H1 (cell line): ENCODE results near the gene NUDT3. TPM values are rescaled to one million over a fixed set of nuclear protein-coding genes. Genes with fewer than 3 reads are reported as not detected.

ENCODE experiments used
- ATF2 ChIP-seq: IDR thresholded peaks from 2 replicates; pipeline ENCODE4 v1.6.1; 2012; ENCODE audit warnings: low read length, inconsistent platforms
- BACH1 ChIP-seq: IDR thresholded peaks from 2 replicates; pipeline ENCODE4 v1.6.1; 2012; ENCODE audit warnings: low read length, improper control_type of control experiment
- BCL11A ChIP-seq, 2 experiments: IDR thresholded peaks; one replicate each; pipeline ENCODE4 v1.6.1; 2011; ENCODE audit warnings: low read depth in 2 of 2, low read length in 2 of 2, mild to moderate bottlenecking in 2 of 2
- BRCA1 ChIP-seq: IDR thresholded peaks from 2 replicates; pipeline ENCODE4 v1.6.1; 2012; ENCODE audit warnings: low read depth, low read length, improper control_type of control experiment
- CREB1 ChIP-seq: IDR thresholded peaks from 2 replicates; pipeline ENCODE4 v1.6.1; 2012; ENCODE audit warnings: inconsistent platforms
- CTBP2 ChIP-seq: IDR thresholded peaks from 2 replicates; pipeline ENCODE4 v1.7.0; 2011; ENCODE audit warnings: borderline replicate concordance, mild to moderate bottlenecking, moderate library complexity, mixed read lengths, low read length; ENCODE audit not compliant: insufficient read depth, insufficient read length
- E2F6 ChIP-seq: IDR thresholded peaks from 2 replicates; pipeline ENCODE4 v1.6.1; 2012; ENCODE audit warnings: inconsistent platforms
- EGR1 ChIP-seq: IDR thresholded peaks from 2 replicates; pipeline ENCODE4 v1.6.1; 2011; ENCODE audit warnings: low read depth, low read length, borderline replicate concordance
- EP300 ChIP-seq, 2 experiments: IDR thresholded peaks; 1 replicate in 1 of 2; 2 replicates in 1 of 2; pipeline ENCODE4 v1.6.1; 2011 to 2012; ENCODE audit warnings: low read depth in 2 of 2, low read length in 2 of 2, mild to moderate bottlenecking in 2 of 2, borderline replicate concordance in 1 of 2, inconsistent platforms in 1 of 2, moderate library complexity in 1 of 2
- FOSL1 ChIP-seq: IDR thresholded peaks from 2 replicates; pipeline ENCODE4 v1.6.1; 2011; ENCODE audit warnings: mild to moderate bottlenecking, low read depth, low read length, moderate library complexity; ENCODE audit not compliant: insufficient read depth
- GABPA ChIP-seq: IDR thresholded peaks from 2 replicates; pipeline ENCODE4 v1.6.1; 2011; ENCODE audit warnings: mild to moderate bottlenecking, low read length, moderate library complexity, borderline replicate concordance; ENCODE audit not compliant: insufficient read depth
- GTF2F1 ChIP-seq: IDR thresholded peaks from 2 replicates; pipeline ENCODE4 v1.6.1; 2012; ENCODE audit warnings: low read depth, low read length, improper control_type of control experiment, borderline replicate concordance
- HDAC6 ChIP-seq: IDR thresholded peaks from one replicate; pipeline ENCODE4 v1.7.1; 2012; ENCODE audit warnings: low read depth, mild to moderate bottlenecking, inconsistent platforms, low read length, moderate library complexity
- JUN ChIP-seq: IDR thresholded peaks from 2 replicates; pipeline ENCODE4 v1.6.1; 2011; ENCODE audit warnings: low read depth, mild to moderate bottlenecking, improper control_type of control experiment, low read length
- KDM5A ChIP-seq: fragments of 200-600 bp; IDR thresholded peaks from 2 replicates; pipeline ENCODE4 v1.7.1; 2012; ENCODE audit warnings: mild to moderate bottlenecking, low read length, inconsistent platforms, mixed read lengths
- PHF8 ChIP-seq: fragments of 200-600 bp; sonication (generic); conservative IDR thresholded peaks from 2 replicates; pipeline ENCODE4 v1.7.1; 2012; ENCODE audit warnings: low read depth, mild to moderate bottlenecking, inconsistent platforms, low read length, moderate library complexity
- POU5F1 ChIP-seq: IDR thresholded peaks from 2 replicates; pipeline ENCODE4 v1.6.1; 2011; ENCODE audit warnings: low read depth, mild to moderate bottlenecking, low read length, moderate library complexity
- RXRA ChIP-seq: IDR thresholded peaks from 2 replicates; pipeline ENCODE4 v1.6.1; 2011; ENCODE audit warnings: low read depth, mild to moderate bottlenecking, low read length, moderate library complexity; ENCODE audit not compliant: insufficient read depth
- SAP30 ChIP-seq: fragments of 300-600 bp; sonication (generic); IDR thresholded peaks from 2 replicates; pipeline ENCODE4 v1.7.1; 2012; ENCODE audit warnings: low read length, moderate library complexity, mild to moderate bottlenecking, inconsistent platforms; ENCODE audit not compliant: insufficient read depth, insufficient replicate concordance
- SIX5 ChIP-seq: IDR thresholded peaks from 2 replicates; pipeline ENCODE4 v1.6.1; 2011; ENCODE audit warnings: mild to moderate bottlenecking, low read depth, low read length
- SUZ12 ChIP-seq: fragments of 200-600 bp; sonication (generic); IDR thresholded peaks from 2 replicates; pipeline ENCODE4 v1.6.1; 2012; ENCODE audit warnings: mild to moderate bottlenecking, inconsistent platforms, low read length, moderate library complexity, mixed read lengths
- TEAD4 ChIP-seq: IDR thresholded peaks from 2 replicates; pipeline ENCODE4 v1.6.1; 2012; ENCODE audit warnings: low read depth, low read length, inconsistent platforms, mixed read lengths
- YY1 ChIP-seq: IDR thresholded peaks from 2 replicates; pipeline ENCODE4 v1.6.1; 2011; ENCODE audit warnings: low read depth, mild to moderate bottlenecking, low read length
- polyA plus RNA-seq, 7 experiments: library from polyadenylated mRNA; depleted of rRNA in 3 of 7; stranded (reverse) in 5 of 7; unstranded in 2 of 7; fragments of >200 nt in 5 of 7; fragments of 200-250 nt in 2 of 7; gene quantifications; 1 replicate in 5 of 7; 2 replicates in 1 of 7; 4 replicates in 1 of 7; pipeline versions ENCODE4 v1.2.1 to v1.2.3, GENCODE V29; 2011 to 2013; ENCODE audit warnings: missing spikeins in 2 of 7, mixed read lengths in 2 of 7
- total RNA-seq: library from RNA; stranded (reverse); fragmentation: NEBNext Ultra II Directional; extraction: Animal tissue kit (Norgen Biotek cat#: 25700); gene quantifications from 2 replicates; pipeline ENCODE4 v1.2.1, GENCODE V29; 2021

Gene NUDT3
- total and polyA plus RNA-seq, 2 of the 8 experiments (the other 6 are each of a cell fraction or from before 2014, with no cell fraction given): 14.1 to 36.9 TPM

GRCh38 chr6:34391786-34392496 is 528 bp downstream of the NUDT3 start (continued):
- TF ChIP-seq EGR1: no peak
- no peak for TF ChIP-seq GABPA
- no peak for TF ChIP-seq BACH1
- TF ChIP-seq HDAC6: no peak
- TF ChIP-seq PHF8: no peak
- no peak for TF ChIP-seq CREB1
- TF ChIP-seq BCL11A (IDR thresholded peaks at IDR 0.05; ENCODE audit: low read depth in 2 of 2, low read length in 2 of 2): no peak
- TF ChIP-seq SAP30: peak; percentile 50
- TF ChIP-seq BRCA1: no peak
- no peak for TF ChIP-seq JUN
- no peak for TF ChIP-seq SIX5
- TF ChIP-seq EP300 (IDR thresholded peaks at IDR 0.05; ENCODE audit: borderline replicate concordance in 1 of 2, low read depth in 2 of 2, low read length in 2 of 2): peak in 1 of 2 experiments; percentile 9; a peak in 1 of 3 replicates
- no peak for TF ChIP-seq SUZ12
- peak; percentile 93 for TF ChIP-seq E2F6
- no peak for TF ChIP-seq FOSL1
- no peak for TF ChIP-seq KDM5A
- TF ChIP-seq ATF2: no peak
- no peak for TF ChIP-seq GTF2F1
- TF ChIP-seq TEAD4: no peak
- no peak for TF ChIP-seq RXRA
- no peak for TF ChIP-seq CTBP2
- TF ChIP-seq YY1: no peak
- no peak for TF ChIP-seq POU5F1
